OCI-LY3 (cell line): ENCODE measurements around the gene ARHGAP28.

Source experiments
- EZH2phosphoT487 ChIP-seq: fragments of 200-600 bp; shearing (Covaris generic); IDR thresholded peaks from 2 replicates; pipeline ENCODE4 v1.6.1; 2018; ENCODE audit warnings: antibody characterized with exemption, mixed run types, low read depth
- TF ChIP-seq, protein P1 (sequence below): fragments of 200-600, 300-600 bp; sonication (generic); IDR thresholded peaks from 2 replicates; pipeline ENCODE4 v1.5.1; 2014; ENCODE audit warnings: antibody characterized with exemption, low read length, low read depth

- TF ChIP-seq, protein P1, sequence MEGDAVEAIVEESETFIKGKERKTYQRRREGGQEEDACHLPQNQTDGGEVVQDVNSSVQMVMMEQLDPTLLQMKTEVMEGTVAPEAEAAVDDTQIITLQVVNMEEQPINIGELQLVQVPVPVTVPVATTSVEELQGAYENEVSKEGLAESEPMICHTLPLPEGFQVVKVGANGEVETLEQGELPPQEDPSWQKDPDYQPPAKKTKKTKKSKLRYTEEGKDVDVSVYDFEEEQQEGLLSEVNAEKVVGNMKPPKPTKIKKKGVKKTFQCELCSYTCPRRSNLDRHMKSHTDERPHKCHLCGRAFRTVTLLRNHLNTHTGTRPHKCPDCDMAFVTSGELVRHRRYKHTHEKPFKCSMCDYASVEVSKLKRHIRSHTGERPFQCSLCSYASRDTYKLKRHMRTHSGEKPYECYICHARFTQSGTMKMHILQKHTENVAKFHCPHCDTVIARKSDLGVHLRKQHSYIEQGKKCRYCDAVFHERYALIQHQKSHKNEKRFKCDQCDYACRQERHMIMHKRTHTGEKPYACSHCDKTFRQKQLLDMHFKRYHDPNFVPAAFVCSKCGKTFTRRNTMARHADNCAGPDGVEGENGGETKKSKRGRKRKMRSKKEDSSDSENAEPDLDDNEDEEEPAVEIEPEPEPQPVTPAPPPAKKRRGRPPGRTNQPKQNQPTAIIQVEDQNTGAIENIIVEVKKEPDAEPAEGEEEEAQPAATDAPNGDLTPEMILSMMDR: no peak
- TF ChIP-seq EZH2phosphoT487: no peak
Observed at GRCh38 chr18:6785001-6785400, 55.5 kb downstream of the ARHGAP28 start.
